Stimulated activated CD8-positive, alpha-beta memory T cell treated with anti-CD3 and anti-CD28 coated beads, Interleukin-12 subunit alpha, Interleukin-12 subunit beta, amount 100 ng/mL, for 1 hour (primary cell): Measurements from ENCODE around the gene NOX4.
"Not testable (repeated sequence)": the region's sequence is repeated elsewhere in the genome, so short reads cannot be mapped to it uniquely, and the experiment has no call there.

Experiments
- DNase-seq: peaks from one replicate; pipeline ENCODE4 v3.0.0-alpha.2; 2020; ENCODE audit warnings: low read depth

NOX4 gene

DNA sequence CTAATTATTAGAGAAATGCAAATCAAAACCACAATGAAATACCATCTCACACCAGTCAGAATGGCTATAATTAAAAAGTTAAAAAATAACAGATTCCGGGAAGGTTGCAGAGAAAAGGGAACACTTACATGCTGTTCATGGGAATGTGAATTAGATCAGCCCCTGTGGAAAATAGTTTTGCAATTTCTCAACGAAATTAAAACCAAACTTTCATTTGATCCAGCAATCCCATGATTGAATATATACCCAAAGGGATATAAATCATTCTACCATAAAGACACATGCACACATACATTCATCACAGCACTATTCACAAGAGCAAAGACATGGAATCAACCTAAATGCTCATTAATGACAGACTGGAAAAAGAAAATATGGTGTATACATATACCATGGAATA lies 32.5 kb downstream of the NOX4 start:
- DNase-seq = no peak

DNA sequence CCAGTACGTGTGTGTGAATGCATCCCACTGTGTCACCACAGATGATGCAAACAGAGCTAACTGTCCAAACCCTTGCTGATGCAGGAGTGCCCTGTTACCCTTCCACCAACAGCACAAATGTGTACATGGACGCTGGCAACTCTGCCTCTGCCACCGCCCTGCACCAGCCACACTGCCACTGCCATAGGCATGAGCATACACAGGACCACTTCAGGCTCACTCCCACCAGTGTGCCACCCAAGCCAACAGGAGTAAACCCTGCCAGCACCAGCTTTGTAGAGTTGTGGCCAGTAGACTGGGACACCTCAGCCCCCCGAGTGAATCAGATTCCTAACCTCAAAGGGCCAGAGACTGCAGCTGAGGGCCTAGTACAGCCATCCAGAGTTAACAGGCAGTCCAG lies 34.0 kb downstream of the NOX4 start:
- no peak for DNase-seq

- DNase-seq = no peak
These were observed 34.5 kb downstream of the NOX4 start for GRCh38 chr11:89456681-89457080.

- DNase-seq = no peak
These were observed 38.4 kb downstream of the NOX4 start for GRCh38 chr11:89452780-89453179.

DNA sequence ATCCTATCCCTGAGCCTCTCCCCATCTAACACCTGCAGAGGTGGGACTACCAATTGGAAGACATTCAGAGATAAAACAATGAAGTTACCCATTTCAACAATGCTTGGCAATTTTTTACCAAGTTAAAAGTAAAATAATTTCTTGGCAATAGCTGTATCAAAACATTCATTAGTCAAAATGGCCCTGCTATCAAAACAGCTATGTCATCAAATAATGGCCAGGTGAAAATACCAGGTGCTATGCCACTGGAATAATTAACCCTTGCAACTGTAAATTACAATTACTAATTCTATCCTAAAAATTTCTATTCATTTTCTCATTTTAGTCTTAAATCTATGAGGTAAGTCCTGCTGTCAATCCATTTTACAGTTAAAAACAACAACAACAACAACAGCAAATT lies 43.3 kb downstream of the NOX4 start:
- DNase-seq = no peak

GRCh38 chr11:89443361-89444322 lies 47.5 kb downstream of the NOX4 start:
- no peak for DNase-seq

DNA sequence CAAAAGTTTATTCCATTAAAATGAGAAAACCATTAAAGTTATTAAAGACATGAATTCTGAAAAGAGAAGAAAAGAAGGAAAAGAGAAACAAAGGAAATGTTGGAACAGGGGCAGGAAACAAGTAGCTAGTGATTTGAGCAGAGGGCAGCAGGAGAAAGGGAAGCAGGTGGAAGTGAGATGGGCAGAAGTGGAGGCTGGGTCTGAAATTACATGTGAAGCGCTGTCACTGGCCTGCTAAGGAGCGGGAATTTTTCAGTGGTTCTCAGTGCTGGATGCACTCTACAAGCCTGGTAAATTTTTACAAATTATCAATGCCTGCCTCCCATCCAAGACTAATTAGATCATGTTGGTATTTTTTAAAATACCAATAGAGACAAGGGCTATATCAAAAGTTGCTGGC lies 48.4 kb downstream of the NOX4 start:
- DNase-seq = no peak

- no peak for DNase-seq
These were observed 49.6 kb downstream of the NOX4 start for GRCh38 chr11:89441606-89442005.

- DNase-seq = no peak
These were observed 53.9 kb downstream of the NOX4 start for GRCh38 chr11:89437317-89437716.

- no peak for DNase-seq
These were observed 55.1 kb downstream of the NOX4 start for GRCh38 chr11:89436071-89436470.

DNA sequence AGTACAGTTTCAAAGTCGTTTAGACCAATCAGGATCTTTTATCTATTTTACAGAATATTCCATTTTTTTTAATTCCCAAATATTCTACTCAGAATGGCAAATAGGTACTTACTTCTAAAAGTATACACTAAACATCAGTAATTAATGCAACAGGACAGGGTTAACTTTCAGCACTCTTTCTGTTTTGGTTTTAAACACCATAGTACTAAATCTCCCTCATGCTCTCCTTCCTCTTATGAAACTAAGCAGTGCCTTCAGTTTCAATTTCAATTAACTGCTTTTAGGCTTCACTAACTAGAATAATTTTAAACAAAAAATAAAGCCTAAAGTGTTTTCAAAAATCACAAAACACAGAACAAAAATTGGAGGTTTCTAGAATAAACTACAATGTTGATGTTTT lies 57.9 kb downstream of the NOX4 start:
- no peak for DNase-seq

DNA sequence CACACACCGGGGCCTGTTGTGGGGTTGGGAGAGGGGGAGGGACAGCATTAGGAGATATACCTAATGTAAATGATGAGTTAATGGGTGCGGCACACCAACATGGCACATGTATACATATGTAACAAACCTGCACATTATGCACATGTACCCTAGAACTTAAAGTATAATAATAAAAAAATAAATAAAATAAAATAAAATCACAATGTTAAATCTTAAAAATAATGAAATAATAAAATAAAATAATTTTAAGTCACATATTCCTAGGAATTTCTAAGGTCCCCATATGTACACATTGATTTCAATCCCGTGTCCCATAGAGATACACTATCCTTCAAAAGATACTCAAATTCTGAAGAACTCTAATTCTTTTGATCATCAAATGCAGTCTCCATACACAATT lies 59.0 kb downstream of the NOX4 start:
- DNase-seq = not testable (repeated sequence)

DNA sequence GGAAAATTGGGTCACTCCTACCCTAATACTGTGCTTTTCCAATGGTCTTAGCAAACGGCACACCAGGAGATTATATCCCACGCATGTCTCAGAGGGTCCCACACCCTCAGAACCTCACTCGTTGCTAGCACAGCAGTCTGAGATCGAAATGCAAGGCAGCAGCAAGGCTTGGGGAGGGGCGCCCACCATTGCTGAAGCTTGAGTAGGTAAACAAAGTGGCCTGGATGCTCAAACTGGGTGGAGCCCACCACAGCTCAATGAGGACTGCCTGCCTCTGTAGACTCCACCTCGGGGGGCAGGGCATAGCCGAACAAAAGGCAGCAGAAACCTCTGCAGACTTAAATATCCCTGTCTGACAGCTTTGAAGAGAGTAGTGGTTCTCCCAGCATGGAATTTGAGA lies 64.7 kb downstream of the NOX4 start:
- DNase-seq = not testable (repeated sequence)

DNA sequence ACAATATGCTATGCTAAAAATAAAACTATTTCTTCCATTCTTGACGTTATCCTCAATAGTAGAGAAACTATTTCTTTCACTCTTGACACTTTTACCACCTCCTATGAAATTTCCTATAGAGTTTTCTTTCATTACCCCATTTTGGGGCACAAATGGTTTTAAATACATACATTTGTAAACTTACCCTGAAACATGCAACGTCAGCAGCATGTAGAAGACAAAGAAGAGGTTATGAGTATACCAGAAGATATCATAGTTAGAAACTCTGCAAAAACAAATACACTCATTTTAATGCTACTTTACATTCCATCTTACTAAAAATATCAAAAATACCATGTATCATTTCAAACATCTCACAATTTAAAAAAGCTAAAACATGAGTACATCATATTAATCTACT lies 69.5 kb downstream of the NOX4 start:
- no peak for DNase-seq

- no peak for DNase-seq
These were observed 70.2 kb downstream of the NOX4 start for GRCh38 chr11:89420981-89421380.

DNA sequence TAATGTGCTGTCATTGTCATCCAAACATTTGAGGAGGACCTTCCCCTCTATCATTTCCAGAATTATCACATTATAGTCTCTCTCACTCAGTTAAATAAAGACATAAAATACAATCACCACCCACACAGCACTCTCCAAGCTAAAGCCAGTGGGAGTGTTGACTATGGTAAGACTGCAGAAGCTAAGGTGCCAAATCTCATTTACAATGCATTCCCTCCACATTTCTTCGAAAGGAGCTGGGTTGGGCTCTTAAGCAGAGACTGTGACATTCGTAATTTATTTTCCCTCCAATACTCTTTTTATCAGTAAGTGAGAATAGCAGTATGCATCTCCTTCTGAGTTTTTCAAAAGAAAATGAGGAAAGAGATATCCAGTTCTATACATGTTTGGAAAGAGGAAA lies 74.2 kb downstream of the NOX4 start:
- no peak for DNase-seq

DNA sequence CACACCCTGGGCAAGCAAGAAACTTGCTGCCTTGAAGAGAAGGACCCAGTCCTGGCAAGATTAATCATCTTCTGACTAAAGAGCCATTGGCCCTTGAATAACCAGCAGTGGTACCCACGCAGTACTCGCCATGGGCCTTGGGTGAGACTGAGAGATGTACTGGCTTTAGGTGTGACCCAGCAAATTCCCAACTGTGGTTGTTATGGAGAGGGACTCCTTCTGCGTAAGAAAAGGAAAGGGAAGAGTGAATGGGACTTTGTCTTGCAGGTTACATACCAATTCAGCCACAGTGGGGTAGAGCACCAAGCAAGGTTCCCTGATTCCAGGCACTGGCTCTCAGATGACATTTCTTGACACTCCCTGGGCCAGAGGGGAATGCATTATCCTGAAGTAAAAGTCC lies 80.1 kb downstream of the NOX4 start:
- not testable (repeated sequence) for DNase-seq

DNA sequence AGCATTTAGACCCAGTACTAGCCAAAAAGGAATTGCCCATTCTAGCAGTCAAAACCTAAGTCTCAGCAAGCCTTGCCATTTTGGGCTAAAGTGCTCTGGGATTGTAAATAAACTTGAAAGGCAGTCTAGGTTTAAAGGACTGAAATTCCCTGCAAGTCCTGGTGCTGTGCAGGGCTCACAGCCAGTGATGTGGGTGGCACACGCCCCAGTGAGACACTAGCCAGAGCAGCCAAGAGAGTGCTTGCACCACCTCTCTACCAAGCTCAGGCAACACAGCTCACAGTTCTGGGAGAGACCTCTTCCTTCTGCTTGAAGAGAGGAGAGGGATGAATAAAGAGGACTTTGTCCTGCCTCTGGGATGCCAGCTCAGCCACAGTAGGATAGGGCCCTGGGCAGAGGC lies 80.5 kb downstream of the NOX4 start:
- DNase-seq = not testable (repeated sequence)

DNA sequence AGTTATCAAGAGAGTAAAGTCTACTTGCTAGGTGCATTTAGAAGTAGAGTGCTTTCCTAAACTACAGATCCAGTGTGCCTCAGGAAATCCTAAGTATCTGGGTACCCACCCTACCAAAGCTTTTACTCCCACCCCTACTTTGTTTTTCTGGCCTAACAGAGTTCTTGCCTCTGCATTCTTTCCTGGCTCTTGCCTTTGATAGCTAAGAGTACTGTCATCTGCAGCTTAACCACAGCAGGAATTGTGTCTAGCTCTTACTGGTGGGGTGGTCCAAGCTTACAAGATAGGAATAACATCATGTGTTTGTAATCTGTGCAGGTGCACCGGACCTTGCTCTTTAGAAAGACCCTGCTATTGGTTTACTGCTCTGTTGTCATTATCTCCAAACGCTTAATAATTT lies 82.7 kb downstream of the NOX4 start:
- DNase-seq = not testable (repeated sequence)

DNA sequence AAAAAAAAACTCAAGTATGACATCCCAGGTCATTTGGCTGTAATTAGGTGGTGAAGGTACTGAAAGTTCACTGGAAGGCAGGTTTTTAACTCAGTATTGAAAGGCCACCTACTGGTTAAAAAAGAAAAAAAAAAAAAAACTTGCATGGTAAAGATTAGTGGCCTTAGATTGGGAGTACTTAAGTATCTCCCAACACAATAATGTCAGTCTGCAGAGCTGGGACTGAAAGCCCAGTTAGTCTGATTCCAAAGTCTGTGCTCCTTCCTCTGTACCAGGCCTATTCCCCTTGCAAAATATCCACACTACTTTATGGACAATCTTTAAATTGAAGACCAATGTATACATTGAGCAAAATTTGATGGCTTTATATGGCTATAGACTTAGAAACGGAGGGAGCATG lies 85.5 kb downstream of the NOX4 start:
- DNase-seq = no peak

GRCh38 chr11:89391654-89392053 lies 99.5 kb downstream of the NOX4 start:
- not testable (repeated sequence) for DNase-seq

DNA sequence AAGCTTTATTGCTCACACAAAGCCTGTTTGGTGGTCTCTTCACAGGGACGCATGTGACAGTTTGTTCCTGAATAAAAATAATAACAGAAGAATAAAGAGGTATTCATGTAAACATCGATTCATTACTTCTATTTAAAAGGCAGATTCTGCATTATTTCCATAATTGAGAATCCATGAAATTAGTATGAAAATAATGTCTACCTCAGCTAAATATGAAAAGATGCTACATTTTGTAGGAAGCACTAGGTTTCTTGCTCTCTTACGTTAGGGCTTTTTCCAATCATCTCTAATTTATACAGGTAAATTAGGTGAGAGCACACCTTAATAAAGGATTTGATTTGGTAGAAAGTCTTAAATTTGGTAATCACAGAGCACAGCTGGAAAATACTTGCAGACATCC lies 103.7 kb downstream of the NOX4 start:
- not testable (repeated sequence) for DNase-seq

DNA sequence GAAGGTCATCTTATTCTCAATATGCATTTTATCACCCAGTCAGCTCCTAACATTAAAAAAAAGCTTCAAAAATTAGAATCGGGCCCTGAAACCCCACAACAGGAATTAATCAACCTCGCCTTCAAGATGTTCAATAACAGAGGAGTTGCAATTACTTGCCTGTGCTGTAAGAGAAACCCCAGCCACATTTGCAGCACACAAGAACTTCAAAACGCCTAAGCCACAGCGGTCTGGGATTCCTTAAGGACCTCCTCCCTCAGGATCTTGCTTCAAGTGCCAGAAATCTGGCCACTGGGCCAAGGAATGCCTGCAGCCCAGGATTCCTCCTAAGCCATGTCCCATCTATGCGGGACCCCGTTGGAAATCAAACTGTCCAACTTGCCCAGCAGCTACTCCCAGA lies 108.2 kb downstream of the NOX4 start:
- not testable (repeated sequence) for DNase-seq

- no peak for DNase-seq
These were observed 110.1 kb downstream of the NOX4 start for GRCh38 chr11:89381094-89381493.
